HepG2 (cell line): ENCODE measurements around the gene RLN3. TPM values are rescaled to one million over a fixed set of nuclear protein-coding genes. Genes with fewer than 3 reads are reported as not detected.

Experiments used
- HNF4G ChIP-seq, 2 experiments: sonication (generic) in 1 of 2; formaldehyde crosslinking in 1 of 2; IDR thresholded peaks; 2 replicates each; pipeline versions ENCODE4 v1.4.0 to v1.6.1; 2011 to 2020; ENCODE audit warnings: borderline replicate concordance in 2 of 2, low read depth in 2 of 2, mild to moderate bottlenecking in 2 of 2, low read length in 1 of 2, missing genetic modification reagents in 1 of 2, moderate library complexity in 1 of 2
- KLF15 ChIP-seq: sonication (generic); formaldehyde crosslinking; IDR thresholded peaks from 2 replicates; pipeline ENCODE4 v1.8.1; 2023; ENCODE audit warnings: borderline replicate concordance, mild to moderate bottlenecking, inconsistent platforms, missing genetic modification reagents, mixed read lengths
- SETDB1 ChIP-seq: sonication (generic); formaldehyde crosslinking; IDR thresholded peaks from 2 replicates; pipeline ENCODE4 v1.5.1; 2020; ENCODE audit warnings: missing genetic modification reagents, mild to moderate bottlenecking, borderline replicate concordance
- ZBTB42 ChIP-seq: sonication (generic); formaldehyde crosslinking; IDR thresholded peaks from 2 replicates; pipeline ENCODE4 v1.5.0; 2020; ENCODE audit warnings: mild to moderate bottlenecking, missing genetic modification reagents
- ZFP37 ChIP-seq: sonication (generic); formaldehyde crosslinking; IDR thresholded peaks from 2 replicates; pipeline ENCODE4 v1.4.0; 2020; ENCODE audit warnings: missing genetic modification reagents, borderline replicate concordance
- ZNF205 ChIP-seq: IDR thresholded peaks from 2 replicates; pipeline ENCODE4 v1.6.1; 2018; ENCODE audit warnings: missing biosample characterization, missing genetic modification reagents
- ZNF230 ChIP-seq: sonication (generic); formaldehyde crosslinking; IDR thresholded peaks from 2 replicates; pipeline ENCODE4 v1.4.0; 2020; ENCODE audit warnings: mild to moderate bottlenecking, missing genetic modification reagents
- polyA plus RNA-seq, 8 experiments: library from polyadenylated mRNA; depleted of rRNA in 3 of 8; stranded (reverse) in 7 of 8; unstranded in 1 of 8; fragments of >200 nt; fragmentation: Illumina TruSeq in 4 of 8; extraction: Trizol in 4 of 8; gene quantifications; 2 replicates each; pipeline versions ENCODE4 v1.2.1 to v1.2.3, GENCODE V29; 2011 to 2016; ENCODE audit warnings: low read depth in 4 of 8, missing spikeins in 1 of 8, mixed read lengths in 1 of 8; ENCODE audit not compliant: insufficient read depth in 1 of 8
- total RNA-seq, 5 experiments: library from RNA; depleted of rRNA; stranded (reverse); fragments of >200 nt; fragmentation: Illumina TruSeq; extraction: Trizol; gene quantifications; 2 replicates each; pipeline ENCODE4 v1.2.3, GENCODE V29; 2016; ENCODE audit warnings: low read depth in 1 of 5
- TF ChIP-seq, protein P1 (sequence below): sonication (generic); formaldehyde crosslinking; IDR thresholded peaks from 2 replicates; pipeline ENCODE4 v1.4.0; 2020; ENCODE audit warnings: missing genetic modification reagents, borderline replicate concordance
- TF ChIP-seq, protein P2 (sequence below): sonication (generic); formaldehyde crosslinking; IDR thresholded peaks from 2 replicates; pipeline ENCODE4 v1.5.1; 2020; ENCODE audit warnings: mild to moderate bottlenecking, missing genetic modification reagents, moderate library complexity
- TF ChIP-seq, protein P3 (sequence below): sonication (generic); formaldehyde crosslinking; IDR thresholded peaks from 2 replicates; pipeline ENCODE4 v1.4.0; 2020; ENCODE audit warnings: mild to moderate bottlenecking, missing genetic modification reagents

Gene RLN3
- total and polyA plus RNA-seq, 2 of the 13 experiments (the other 11 are each of a cell fraction or from before 2014, with no cell fraction given): not detected

DNA sequence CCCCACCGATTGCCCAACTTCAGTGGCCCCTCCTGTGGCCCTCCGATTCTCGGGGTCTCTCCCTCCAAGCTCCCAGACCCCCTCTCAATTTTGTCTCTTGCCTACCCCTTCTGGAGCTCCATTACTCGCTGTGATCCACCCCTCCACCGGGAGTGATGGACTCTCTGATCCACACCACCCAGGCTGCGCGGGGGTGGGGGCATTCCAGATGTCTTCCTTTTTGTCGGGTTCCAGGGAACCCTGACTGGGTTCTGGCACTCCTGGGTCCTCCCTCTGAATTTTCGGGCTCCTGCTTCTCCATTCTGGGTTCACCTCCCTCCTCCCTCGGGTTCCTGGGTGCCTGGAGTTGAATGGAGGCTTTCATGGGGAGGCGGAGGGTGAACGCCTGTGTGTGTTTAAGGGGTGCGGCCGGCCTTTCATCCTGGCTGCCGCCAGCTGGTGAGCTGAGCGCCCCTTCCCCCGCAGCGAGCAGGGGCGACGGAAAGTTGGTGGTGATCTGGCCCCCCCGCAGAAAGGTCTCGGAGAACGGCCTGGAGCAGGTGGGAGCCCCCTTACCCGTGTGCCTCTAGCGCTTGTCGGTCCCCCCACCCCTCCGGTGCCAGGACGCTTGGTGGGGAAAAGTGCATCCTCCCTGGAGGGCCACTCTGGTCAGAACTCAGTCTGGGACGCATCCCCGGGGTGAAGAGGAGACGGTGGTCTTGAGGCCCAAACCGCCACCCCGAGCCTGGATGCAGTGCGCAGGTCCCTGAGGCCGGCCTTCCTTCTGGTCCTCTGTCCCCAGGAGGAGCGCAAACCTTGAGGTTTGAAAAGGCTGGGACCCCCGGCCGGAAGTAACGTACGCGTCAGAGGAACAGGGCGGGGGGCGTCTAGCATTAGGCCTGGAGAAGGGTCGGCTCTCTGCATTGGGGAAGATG, 46.2 kb downstream of the RLN3 start (continued):
- TF ChIP-seq HNF4G (IDR thresholded peaks at IDR 0.05; ENCODE audit: borderline replicate concordance, low read depth, low read length): no peak
- no peak for TF ChIP-seq HNF4G (CRISPR knock-in tag; IDR thresholded peaks at IDR 0.05; ENCODE audit: borderline replicate concordance, low read depth)
- TF ChIP-seq, protein P1, sequence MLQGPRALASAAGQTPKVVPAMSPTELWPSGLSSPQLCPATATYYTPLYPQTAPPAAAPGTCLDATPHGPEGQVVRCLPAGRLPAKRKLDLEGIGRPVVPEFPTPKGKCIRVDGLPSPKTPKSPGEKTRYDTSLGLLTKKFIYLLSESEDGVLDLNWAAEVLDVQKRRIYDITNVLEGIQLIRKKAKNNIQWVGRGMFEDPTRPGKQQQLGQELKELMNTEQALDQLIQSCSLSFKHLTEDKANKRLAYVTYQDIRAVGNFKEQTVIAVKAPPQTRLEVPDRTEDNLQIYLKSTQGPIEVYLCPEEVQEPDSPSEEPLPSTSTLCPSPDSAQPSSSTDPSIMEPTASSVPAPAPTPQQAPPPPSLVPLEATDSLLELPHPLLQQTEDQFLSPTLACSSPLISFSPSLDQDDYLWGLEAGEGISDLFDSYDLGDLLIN (CRISPR knock-in tag): no peak
- 0 out of 2 replicates have a peak, but pooled peaks have one; percentile 4 for TF ChIP-seq ZBTB42 (CRISPR knock-in tag)
- TF ChIP-seq SETDB1 (CRISPR knock-in tag): no peak
- TF ChIP-seq, protein P2, sequence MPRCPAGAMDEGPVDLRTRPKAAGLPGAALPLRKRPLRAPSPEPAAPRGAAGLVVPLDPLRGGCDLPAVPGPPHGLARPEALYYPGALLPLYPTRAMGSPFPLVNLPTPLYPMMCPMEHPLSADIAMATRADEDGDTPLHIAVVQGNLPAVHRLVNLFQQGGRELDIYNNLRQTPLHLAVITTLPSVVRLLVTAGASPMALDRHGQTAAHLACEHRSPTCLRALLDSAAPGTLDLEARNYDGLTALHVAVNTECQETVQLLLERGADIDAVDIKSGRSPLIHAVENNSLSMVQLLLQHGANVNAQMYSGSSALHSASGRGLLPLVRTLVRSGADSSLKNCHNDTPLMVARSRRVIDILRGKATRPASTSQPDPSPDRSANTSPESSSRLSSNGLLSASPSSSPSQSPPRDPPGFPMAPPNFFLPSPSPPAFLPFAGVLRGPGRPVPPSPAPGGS: 0 out of 2 replicates have a peak, but pooled peaks have one; percentile 68
- no peak for TF ChIP-seq ZFP37 (CRISPR knock-in tag)
- no peak for TF ChIP-seq ZNF205 (CRISPR knock-in tag)
- no peak for TF ChIP-seq ZNF230 (CRISPR knock-in tag)
- TF ChIP-seq, protein P3, sequence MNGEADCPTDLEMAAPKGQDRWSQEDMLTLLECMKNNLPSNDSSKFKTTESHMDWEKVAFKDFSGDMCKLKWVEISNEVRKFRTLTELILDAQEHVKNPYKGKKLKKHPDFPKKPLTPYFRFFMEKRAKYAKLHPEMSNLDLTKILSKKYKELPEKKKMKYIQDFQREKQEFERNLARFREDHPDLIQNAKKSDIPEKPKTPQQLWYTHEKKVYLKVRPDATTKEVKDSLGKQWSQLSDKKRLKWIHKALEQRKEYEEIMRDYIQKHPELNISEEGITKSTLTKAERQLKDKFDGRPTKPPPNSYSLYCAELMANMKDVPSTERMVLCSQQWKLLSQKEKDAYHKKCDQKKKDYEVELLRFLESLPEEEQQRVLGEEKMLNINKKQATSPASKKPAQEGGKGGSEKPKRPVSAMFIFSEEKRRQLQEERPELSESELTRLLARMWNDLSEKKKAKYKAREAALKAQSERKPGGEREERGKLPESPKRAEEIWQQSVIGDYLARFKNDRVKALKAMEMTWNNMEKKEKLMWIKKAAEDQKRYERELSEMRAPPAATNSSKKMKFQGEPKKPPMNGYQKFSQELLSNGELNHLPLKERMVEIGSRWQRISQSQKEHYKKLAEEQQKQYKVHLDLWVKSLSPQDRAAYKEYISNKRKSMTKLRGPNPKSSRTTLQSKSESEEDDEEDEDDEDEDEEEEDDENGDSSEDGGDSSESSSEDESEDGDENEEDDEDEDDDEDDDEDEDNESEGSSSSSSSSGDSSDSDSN (CRISPR knock-in tag): peak; percentile 5; the same call in 1 of the 2 replicates
- TF ChIP-seq KLF15: no peak
